GM13977 (cell line): Measurements from ENCODE around the gene TCF23.

Experiments used
- DNase-seq: peaks from one replicate; pipeline ENCODE4 v3.0.0; 2012; ENCODE audit warnings: low spot score
- CTCF ChIP-seq: IDR thresholded peaks from 2 replicates; pipeline ENCODE4 v1.5.1; 2012; ENCODE audit warnings: mild to moderate bottlenecking, control low read depth; ENCODE audit not compliant: insufficient read depth; ENCODE audit errors: extremely low read depth, missing control alignments
- in situ Hi-C: fragments of 300-500 bp; cut with MboI; formaldehyde crosslinking; loops from one replicate; pipeline ENCODE4 v1.12.0; 2022; ENCODE audit warnings: low sequenced_read_pairs, low pct_unique_long_range_greater_than_20kb, mixed read lengths, inconsistent platforms; ENCODE audit not compliant: unreplicated experiment

TCF23 gene

GRCh38 chr2:27134781-27135477 lies 13.9 kb upstream of the TCF23 start:
- in situ Hi-C loops: no loop called here
- no peak for TF ChIP-seq CTCF
- DNase-seq: no peak

DNA sequence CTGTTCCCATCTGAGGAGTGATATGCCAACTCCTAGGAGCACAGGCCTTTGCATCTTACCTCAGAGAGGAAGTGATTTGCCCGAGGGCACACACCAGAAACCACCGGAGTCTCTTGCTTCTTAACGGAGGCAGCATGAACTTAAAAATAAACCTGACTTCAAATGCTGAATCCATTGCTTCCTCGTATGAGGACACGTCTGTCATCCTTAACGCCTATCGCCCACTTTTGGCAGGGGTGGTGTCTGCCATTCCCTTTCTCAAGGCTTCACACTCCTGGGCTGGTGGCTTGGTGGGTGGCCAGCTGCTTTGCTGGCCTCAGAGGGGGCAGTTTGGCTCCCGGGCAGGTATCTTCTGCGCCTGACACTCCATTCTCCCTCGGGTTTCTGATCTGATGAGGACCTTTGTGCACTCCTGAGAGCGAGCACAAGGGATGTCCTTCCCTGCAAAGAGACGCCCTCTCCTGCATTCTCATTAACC lies 13.3 kb upstream of the TCF23 start:
- DNase-seq: no peak
- in situ Hi-C loops: no loop called here
- no peak for TF ChIP-seq CTCF

- in situ Hi-C loops: no loop called here
- DNase-seq: no peak
- TF ChIP-seq CTCF: no peak
Observed at GRCh38 chr2:27136751-27137150, 12.1 kb upstream of the TCF23 start.

DNA sequence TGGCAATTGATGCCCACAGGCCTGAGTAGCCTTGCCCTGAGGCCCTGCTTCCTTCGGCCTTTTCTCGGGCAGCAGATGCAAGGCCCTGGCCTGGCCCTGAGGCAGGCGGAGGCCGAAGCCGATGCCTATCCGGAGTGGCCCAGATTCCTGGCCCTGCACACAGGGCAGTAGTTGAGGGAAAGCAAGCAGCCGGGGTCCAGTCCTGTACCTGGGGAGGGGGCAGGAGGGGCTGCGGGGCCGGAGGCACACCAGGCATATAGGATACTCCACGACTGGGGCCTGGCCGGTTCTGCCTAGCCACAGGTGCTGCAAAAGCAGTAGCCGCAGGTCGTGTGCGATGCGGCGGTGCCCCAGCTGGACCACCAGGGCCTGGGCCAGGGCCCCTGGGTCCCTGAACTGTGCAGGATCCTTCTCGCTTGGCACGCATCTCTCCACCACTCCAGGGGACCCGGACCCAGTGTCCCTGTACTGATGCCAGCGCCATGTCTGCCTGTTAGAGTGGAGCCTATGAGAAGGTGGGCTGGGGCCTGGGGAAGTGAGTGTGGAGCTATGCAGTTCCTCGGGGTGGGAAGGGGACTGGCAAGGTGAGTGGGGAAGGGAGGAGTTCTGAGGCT lies 11.4 kb upstream of the TCF23 start:
- DNase-seq: no peak
- TF ChIP-seq CTCF: no peak
- in situ Hi-C loops: no loop called here

DNA sequence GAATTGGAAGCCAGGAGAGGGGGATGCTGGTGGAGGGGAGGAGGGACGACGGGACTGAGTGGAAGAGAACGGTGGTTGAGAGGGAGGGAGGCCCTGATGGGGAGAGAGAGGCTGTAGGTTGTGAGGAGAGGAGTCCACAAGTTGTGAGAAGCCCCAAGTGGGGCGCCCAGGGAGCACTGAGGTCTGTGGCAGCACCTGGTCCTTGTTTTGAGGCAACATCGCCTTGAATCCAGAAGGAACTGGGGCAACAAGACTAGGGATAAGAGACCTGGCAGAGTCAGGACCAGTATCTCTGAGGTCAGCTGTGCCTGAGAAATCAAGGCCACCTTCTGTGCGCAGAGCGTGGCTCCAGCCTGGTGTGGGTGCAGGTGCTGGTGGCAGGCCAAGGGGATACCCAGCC lies 10.7 kb upstream of the TCF23 start:
- in situ Hi-C loops: no loop called here
- DNase-seq: no peak
- no peak for TF ChIP-seq CTCF

- in situ Hi-C loops: no loop called here
- DNase-seq: no peak
- TF ChIP-seq CTCF: no peak
Observed at GRCh38 chr2:27139310-27139709, 9.5 kb upstream of the TCF23 start, which contains the start of gene PRR30. PRR30 (minus strand) TSS chr2:27139410; CDS start chr2:27138329, 1,081 bp downstream.

- TF ChIP-seq CTCF: no peak
- in situ Hi-C loops: no loop called here
- no peak for DNase-seq
Observed at GRCh38 chr2:27143285-27143684, 5.5 kb upstream of the TCF23 start.
